OCI-M1 (cell line): Measurements from ENCODE around the gene MREG.
A peak's percentile ranks its signal among the peaks of the same experiment; 100 is the strongest.
"Not testable (repeated sequence)": the region's sequence is repeated elsewhere in the genome, so short reads cannot be mapped to it uniquely, and the experiment has no call there.

Experiments
- DNase-seq: peaks from one replicate; lab custom pipeline; 2025; lab: John Stamatoyannopoulos, UW

The MREG gene

DNA sequence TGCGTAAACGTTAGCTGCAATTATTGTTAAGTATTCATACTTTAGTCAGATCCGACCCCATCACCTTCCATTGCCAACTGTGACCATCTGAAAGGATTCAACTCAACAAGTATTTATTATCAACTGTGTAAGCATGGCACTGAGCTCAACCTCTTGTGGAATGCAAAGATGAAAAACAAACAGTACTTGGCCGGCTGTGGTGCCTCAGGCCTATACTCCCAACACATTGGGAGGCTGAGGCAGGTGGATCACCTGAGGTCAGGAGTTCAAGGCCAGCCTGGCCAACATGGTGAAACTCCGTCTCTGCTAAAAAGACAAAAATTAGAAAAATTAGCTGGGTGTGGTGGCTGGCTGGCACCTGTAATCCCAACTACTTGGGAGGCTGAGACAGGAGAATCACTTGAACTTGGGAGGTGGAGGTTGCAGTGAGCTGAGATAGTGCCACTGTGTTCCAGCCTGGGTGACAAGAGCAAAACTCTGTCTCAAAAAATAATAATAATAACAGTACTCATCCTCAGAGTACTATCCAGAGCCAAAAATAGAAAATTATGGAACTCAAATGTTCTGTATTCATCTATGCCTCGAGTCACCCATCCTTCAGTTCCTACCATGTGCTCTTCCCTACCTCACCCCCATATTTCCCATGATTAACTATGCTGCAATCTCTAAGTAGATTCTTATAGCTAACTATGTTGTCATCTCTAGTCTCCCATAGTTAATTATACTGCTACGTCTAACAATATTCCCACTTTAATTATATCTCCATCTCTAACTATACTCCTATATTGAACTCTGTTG lies 8.6 kb upstream of the MREG start:
- no peak for DNase-seq

DNA sequence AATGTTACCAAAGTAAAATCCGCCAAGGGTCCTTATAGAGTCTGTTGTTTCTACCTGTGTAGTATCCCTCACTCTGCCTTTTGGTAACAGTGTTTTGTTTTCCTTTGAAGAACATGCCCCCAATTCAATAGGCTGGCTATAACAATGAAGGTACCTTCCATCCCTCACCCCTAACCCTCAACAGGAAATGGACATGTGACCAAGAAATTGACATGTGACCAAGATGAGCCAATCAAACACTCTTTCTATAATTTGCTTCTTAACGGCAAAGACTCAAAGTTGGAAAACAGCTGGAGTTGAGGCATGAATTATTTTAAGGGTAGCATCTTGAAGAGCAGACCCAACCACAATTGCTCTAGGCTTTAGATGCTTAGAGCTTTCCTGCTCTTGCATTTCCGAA lies 5.4 kb upstream of the MREG start:
- no peak for DNase-seq

DNA sequence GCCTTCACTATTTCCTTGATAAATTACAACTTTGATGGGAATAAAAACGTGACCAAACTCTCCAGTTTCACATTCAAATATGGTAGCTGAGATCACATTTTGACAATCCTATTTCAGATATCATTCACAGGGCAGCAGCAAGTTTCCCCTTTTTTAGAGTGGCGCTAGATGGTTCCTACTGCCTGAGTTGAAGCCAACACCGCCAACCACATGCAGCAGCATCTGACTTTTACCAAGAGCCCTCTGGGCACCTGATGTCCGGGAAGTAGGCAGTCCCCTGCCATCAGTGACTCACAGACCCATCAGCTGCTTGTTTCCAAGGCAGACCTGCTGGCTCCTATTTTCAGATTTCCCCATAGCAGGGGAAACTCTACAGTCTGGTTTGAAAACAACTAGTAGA lies 4.0 kb upstream of the MREG start:
- DNase-seq, result no peak

DNA sequence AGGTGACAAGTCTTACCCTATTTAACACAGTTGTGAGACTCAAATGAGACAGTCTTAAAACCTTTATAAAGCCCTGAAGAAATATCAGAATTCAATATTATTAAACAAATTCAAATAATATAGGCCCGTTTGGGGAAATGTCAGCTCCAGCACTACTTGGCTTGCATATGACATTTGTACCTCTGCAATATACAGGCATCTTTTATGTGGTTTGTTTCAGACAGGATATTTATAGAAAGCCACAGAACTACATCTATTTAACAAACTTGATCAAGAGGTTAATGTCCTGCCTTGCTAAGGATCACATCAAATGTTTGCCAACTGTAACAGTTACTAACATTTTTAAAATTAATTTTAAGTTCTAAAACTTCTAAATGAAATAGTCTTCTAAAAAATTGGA lies 3.2 kb upstream of the MREG start:
- DNase-seq, result no peak

DNA sequence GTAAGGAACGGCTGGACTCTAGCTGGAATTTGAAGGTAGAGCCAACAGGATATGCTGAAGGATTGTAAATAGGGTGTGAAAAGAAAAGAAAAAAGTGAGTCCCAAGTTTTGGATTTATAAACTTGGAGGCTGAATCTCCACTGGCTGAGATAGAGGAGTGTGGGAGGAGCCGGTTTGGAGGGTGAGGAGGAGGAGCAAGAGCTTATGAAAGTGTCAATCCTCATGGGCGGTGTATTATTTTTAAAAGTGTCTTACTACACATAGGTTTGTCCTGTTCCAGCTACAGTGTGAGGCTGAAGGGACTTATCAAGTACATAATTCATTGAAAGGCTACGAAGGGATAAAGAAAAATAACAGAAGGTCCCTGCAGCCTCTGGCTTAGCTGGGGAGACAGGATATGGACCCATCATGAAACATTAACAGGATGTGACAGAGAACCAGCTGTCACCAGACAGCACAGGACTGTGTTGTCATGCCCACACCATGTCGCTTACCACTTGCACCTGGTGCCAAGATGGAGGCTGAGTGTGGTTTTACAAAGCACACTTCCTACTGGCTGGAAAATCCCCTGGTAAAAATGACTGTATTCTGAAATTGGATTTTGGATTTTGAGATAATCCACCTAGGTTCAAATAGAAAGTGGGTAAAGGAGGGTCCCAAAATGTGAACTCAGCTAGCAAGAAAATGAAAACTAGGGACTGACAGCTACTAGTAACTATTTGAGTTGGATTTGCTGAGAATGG lies 2.5 kb upstream of the MREG start:
- DNase-seq, result no peak

DNA sequence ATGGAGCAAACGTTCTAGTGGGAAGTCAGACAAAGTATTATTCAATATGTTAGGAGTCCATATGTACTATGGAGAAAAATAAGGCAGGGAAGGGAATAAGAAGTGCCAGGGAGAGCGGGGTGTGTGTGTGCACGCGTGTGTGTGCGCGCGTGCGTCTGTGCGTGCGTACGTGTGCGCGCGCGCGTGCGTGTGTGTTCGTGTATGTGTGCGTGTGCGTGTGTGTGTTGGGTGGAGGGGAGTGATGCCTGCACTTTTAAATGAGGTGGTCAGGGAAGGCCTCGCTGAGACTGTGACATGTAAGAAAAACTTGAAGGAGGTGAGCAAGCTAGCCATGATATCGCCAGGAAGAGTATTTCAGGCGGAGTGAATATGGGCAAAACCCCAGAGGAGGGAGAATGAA lies 1.6 kb upstream of the MREG start:
- DNase-seq, result no peak

DNA sequence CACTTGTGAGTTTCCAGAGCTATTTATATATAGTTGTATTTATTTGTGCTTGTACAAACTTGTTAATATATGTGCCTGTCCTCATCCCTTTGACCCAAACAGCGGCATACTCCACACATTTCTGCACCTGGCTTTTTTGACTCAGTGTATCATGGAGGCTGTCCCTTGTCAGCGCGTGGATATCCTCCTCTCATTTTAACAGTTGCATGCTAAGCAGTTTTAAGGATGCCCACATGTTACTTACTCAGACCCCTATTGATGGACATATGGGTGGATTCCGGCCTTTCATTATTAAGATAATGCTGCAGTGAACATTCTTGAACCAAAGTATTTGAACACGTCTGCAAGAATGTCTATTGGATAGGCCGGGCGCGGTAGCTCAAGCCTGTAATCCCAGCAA lies 655 bp upstream of the MREG start:
- no peak for DNase-seq

DNA sequence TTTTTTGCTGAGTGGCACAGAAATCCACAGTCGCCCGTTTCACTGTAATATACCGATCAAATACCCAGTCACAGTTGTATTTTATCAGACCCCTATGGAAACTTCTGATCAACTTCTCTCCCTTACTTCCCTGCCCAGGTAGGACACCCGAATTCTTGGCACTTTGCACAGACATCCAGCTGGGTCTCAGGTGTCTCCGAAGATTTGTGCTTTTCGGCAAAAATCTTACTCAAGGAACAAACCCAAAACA lies 596 bp downstream of the MREG start:
- no peak for DNase-seq

DNA sequence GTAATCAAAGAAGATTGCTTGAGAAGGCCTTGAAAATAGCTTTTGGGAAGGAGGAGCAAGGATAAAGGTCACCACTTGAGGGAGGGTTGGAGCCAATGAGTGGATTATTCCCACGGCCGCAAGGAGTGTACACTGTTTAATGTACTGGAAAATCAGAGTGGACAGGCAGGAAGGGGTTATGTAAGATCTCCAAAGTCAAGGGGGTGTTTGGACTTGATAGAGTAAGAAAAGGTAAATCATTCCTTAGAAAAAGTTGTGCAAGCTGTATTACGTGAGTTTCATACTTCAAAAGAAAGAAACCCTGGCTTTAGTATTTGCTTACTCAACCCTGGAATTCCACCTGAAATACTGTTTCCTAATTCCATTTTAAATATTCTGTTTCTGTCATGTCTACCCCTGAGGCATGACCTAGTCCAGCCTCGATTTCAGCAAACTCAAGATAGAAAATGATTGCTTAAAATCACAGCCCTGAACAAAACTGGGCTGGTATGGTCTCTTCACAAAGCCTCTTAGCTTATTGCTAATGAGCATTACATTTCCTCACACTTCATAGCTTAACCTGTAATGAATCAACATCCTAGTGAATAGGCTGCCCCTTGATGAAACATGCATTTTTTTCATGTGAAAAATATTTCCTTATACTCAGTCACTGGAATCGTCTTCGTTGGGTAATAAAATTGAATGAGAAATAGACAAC lies 1.1 kb downstream of the MREG start:
- DNase-seq, result peak; percentile 26

DNA sequence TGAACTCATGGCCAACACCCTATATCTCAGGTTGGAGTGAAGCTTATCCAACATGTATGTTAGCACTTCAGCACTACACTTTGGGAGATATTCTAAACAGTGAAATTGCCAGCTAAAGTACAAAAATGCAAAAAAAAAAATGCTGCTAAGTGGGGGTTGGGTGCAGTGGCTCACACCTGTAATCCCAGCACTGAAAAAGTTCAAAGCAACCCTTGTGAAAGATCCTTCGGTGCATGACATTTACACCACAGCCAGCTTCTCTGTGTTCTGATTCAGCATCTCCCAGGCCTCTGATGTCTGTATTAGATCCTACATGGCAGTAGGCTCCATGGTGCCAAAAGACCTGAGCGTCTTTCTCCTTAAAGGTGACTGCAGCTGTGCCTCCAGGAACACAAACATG lies 4.1 kb downstream of the MREG start:
- DNase-seq, result not testable (repeated sequence)

DNA sequence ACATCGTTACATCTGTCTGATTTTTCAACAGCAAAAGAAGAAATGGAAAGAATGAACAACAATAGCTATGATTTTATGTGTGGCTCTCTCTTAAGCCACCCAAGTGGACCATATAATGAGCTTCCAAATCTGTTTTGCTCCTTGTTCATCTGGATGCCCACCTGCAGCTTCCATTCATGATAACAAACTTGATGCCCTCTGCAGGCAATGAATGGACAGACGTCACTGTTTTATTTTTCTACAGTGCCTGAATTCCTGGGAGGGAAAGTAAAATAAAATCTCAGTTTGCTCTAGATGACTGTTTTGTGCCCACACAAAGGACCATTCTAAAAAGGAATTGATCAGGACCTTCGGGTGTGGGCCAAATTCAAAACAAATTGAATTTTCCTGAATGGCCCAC lies 5.0 kb downstream of the MREG start:
- DNase-seq, result no peak

DNA sequence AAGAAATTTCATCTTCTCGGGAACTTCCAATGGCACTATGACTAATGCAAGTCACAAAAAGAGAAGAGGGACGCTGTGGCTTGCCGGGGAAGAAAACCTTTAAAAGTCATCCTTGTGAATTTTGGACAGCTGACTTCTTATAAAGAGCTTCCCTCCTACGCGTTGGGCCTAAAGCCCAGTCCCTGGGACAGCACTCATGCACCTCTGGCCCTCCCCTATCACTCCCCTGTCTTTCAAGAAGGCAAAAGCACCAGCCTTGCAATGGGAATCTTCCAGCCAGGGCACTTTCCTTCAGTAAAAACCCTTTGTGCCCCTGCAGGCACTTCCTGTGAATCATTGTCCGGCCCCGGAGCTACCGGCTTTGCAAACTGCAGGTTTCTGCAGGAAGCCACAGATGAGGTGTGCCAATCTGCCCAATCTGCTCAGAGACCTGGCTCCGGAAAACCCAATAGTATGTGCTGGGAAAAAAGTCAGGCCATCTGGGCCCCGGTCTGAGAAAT lies 7.1 kb downstream of the MREG start:
- DNase-seq, result no peak

DNA sequence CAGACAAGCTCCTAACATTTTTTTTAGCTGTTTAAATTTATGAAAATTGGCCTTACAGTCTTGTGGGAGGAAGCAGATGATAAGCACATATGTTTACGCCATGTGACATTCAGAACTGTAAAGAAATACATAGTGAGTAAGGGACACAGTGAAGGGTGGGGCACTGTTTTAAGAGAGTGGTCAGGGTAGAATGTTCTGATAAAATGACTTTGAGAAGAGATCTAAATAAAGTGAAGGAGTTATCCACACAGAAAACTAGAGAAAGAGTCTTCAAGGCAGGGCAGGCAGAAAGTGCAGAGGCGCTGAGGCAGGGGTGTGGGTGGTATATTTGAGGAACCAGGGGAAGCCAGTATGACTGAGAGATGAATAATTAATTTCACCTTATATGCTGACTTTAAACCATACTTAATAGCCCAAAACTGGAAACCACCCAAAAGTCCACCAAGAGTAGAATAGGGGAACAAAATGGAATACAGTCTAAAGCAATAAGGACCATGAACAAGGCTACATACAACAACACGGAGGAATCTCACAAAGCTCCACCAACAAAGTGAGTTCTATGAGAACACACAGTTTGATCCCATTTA lies 8.6 kb downstream of the MREG start:
- peak; percentile 82 for DNase-seq

DNA sequence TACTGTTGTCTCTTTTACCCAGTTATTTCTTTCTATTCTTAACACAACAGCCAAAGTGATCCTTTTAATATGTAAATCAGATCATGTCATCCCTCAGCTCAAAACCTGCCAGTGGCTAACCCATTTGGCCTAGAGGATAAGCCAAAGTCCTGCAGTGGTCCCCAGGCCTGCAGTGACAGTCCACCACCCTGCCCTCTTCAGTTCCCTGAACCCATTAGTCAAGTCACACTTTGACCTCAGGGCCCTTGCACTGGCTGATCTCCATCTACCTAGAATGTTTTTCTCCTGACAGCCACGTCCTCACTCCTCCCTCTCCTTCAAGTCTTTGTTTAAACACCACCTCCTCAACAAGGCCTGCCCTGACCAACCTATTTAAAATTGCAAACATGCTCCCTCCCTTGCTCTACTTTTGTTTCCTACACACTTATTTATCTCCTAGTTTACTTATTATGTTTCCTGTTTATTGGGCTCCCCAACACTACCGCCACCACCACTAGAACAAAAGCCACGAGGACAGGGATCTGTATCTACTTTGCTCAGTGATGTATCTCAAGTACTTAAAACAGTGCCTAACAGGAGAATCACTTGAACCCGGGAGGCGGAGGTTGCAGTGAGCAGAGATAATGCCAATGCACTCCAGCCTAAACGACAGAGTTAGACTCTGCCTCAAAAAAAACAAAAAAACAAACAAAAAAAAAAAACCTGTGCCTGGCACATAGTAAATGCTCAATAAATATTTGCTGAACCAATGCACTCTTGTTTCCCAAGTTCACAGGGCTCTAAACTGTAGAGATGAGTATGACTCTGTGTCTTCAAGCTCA lies 9.3 kb downstream of the MREG start:
- no peak for DNase-seq

DNA sequence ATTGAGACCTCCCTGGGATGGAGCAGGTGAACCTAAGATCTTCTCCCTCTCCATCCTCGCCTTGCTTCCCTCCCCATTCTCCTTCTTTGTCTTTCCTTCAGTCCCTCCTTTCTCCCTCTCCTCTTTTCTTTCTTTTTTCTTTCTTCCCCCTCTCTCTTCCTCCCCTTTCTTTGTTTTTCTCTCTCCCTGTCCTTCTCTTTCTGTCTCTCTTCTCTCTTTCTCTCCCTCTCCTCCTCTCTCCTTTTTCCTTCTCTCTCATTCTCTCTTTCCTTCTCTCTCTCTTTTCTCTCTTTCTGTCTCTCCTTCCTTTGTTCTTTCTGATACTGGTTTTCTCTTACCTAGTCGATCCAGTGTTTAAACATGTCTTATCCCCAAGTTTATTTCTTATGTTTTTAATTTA lies 10.7 kb downstream of the MREG start:
- no peak for DNase-seq

DNA sequence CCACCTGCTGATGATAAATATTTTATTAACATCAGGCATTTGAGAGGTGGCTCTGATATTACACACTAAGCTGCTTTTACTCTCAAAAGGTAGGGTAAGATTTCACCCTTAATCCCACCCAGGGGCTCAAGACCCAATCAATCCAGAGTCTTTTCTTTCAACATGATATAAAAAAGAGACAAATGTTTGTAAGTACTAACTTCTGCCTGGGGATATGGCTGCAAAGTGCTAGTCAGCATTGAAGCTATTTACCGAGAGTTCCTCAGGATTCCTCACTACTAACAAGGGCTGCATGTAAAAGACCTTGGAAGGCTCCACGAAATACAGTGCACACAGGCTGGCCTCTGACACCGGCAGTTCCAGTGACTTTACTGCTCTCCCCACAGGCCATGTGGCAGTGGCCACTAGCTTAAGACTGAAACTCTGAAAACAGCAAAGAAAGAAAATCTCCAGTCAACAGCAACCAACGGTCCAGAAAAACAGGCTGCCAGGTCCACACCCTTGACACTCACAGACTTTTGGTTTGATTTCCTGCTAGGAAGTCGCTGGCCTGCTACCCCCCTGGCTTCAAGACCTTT lies 11.2 kb downstream of the MREG start:
- DNase-seq, result no peak

DNA sequence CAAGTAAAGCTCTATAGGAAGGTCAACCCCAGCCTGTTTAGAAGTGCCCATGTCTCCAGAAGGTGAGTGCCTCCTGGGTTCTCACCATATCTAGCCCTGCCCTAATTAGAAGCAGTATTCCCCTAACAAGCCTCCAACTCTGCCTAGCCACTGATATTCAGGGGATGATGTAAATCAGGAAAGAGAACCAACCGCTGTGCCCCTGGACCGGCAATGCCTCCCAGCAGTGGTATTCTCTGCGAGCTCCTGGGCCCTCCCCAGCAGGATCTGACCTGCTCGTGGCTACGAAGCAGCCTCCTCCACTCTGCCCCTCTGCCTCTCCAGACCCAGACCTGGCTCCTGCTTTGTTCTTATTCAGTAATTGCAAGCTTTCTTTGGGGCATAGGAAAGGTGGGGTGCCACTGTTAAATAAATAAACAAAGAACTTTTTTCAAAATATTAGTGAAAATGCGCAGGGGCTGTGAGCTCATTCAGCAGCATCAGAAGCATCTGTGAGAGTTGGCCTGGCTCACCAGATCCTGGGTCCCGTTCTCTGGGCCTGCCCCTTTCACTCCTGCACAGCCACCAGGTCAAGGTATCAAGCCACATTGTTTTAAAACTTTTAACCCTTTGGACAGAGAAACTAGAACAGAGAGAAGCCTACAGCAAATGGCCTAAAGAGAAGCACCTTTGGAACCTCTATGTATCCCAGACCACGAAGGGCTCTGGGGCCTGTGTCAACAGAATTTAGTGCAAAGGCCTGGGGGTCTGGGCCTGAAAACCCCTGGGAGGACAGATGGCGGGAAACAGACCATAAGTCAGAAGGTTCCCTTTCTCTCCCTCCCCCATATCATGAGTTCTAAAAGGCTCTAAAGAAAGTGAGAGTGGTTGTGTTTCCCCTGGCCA lies 11.9 kb downstream of the MREG start:
- no peak for DNase-seq

DNA sequence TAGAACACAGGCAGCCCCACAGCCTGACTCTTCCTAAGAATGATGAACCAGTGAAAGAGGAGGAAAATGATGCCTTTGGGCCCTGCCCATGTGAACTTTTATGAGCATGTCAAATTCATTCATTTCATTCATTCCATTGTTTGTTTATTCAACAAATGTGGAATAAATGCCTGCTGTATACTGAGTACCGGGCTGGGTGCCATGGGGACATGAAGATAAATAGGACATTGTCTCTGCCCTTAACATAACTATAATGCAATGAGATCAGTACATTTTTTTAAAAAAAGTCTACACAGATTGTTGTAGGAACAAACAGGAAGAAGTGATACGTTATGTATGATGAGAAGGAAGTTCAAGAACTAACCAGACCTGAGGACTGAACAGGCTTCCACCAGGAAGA lies 14.7 kb downstream of the MREG start:
- no peak for DNase-seq

DNA sequence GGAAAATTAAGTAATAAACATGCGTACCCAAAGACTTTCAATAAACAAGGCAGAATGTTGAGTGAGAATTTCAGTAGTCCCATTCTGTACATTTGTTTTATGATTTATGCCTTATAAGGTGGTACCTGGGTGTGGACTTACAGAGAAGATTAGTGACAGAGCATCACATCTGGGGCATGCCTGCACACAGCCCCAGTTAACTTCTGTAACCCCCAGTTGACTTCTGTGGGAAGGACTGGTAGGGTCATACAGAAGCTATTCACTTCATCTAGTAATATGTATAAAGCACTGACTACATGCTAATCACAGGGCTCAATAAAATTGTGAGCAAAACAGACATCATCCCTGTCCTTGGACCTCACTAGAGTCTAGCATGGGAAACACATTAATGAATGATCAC lies 16.1 kb downstream of the MREG start:
- DNase-seq, result no peak

DNA sequence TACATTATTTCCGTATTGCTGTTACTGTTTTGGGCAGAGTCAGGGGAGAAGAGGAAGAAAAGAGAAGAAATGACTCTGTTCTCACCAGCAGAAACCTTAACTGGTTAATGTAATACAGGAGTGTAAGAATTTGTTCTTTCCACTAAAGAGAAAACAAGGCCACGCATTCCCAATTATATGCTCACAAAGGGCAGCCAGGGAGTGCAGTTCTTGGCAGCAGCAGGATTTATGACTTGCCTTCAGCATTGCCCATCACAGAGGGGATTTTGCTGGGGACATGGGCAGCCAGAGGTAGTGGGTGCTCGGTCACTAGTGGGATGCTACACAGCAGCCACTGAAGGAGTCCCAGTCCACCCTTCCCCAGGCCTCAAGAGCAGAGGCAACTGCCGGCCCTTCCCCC lies 18.4 kb downstream of the MREG start:
- no peak for DNase-seq
